Suprapubic skin (tissue), 3 donors: Measurements from ENCODE around the gene EEFSEC.

Experiments used
- POLR2AphosphoS5 ChIP-seq, 3 donors: sonication (generic); formaldehyde crosslinking; IDR thresholded peaks; one replicate each; pipeline ENCODE4 v1.6.1; 2017; ENCODE audit warnings: antibody characterized with exemption in 3 of 3
- TF ChIP-seq, protein P1 (sequence below), 2 donors: fragments of 200-600 bp in 1 of 2; fragments of 450-650 bp in 1 of 2; sonication (generic) in 1 of 2; IDR thresholded peaks; one replicate each; pipeline ENCODE4 v1.5.1; 2016 to 2019; ENCODE audit warnings: antibody characterized with exemption in 2 of 2, mild to moderate bottlenecking in 1 of 2, moderate library complexity in 1 of 2

DNA sequence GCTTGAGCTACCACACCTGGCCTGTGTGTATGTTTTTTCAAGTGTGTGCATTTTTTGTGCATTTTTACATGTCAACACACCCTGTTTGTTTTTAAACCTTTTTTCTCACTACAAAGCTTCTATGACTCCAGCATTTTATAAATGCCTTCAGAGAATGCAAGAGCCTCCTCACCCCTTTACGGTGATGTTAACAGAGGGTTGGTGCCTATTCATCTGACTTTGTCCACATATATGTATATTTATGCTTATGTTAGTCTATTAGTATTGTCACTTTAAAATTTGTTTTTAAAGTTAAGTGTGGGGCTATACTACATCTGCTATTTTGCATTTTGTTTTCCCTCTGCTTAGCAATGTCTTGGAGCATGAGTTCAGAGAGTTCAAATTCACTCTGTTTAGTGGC, 45.8 kb downstream of the EEFSEC start:
- TF ChIP-seq, protein P1, sequence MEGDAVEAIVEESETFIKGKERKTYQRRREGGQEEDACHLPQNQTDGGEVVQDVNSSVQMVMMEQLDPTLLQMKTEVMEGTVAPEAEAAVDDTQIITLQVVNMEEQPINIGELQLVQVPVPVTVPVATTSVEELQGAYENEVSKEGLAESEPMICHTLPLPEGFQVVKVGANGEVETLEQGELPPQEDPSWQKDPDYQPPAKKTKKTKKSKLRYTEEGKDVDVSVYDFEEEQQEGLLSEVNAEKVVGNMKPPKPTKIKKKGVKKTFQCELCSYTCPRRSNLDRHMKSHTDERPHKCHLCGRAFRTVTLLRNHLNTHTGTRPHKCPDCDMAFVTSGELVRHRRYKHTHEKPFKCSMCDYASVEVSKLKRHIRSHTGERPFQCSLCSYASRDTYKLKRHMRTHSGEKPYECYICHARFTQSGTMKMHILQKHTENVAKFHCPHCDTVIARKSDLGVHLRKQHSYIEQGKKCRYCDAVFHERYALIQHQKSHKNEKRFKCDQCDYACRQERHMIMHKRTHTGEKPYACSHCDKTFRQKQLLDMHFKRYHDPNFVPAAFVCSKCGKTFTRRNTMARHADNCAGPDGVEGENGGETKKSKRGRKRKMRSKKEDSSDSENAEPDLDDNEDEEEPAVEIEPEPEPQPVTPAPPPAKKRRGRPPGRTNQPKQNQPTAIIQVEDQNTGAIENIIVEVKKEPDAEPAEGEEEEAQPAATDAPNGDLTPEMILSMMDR (IDR thresholded peaks at IDR 0.05), result no peak
- TF ChIP-seq POLR2AphosphoS5 (IDR thresholded peaks at IDR 0.05), result no peak
